ENCODE measurements around the gene SHCBP1. TPM values are rescaled to one million over a fixed set of nuclear protein-coding genes. Genes with fewer than 3 reads are reported as not detected.
"Not testable (repeated sequence)": the region's sequence is repeated elsewhere in the genome, so short reads cannot be mapped to it uniquely, and the experiment has no call there.

Gene SHCBP1
- total RNA-seq, 2 donors from 2014 or later = 28.3 to 55.5 TPM

GRCh38 chr16:46573834-46574159 is 47.4 kb downstream of the SHCBP1 start:
- H3K27me3 Mint-ChIP-seq = no peaks in the 10 kb centered on the region
- ATAC-seq (replicated peaks) = no peak
- no peaks in the 10 kb centered on the region for H3K9me3 Mint-ChIP-seq
- H3K4me3 Mint-ChIP-seq = no peak overlapping the region
- no peaks in the 10 kb centered on the region for H3K36me3 Mint-ChIP-seq (ENCODE audit: low read depth)
- H3K27ac Mint-ChIP-seq = no peak overlapping the region
- H3K4me1 Mint-ChIP-seq = no peaks in the 10 kb centered on the region

DNA sequence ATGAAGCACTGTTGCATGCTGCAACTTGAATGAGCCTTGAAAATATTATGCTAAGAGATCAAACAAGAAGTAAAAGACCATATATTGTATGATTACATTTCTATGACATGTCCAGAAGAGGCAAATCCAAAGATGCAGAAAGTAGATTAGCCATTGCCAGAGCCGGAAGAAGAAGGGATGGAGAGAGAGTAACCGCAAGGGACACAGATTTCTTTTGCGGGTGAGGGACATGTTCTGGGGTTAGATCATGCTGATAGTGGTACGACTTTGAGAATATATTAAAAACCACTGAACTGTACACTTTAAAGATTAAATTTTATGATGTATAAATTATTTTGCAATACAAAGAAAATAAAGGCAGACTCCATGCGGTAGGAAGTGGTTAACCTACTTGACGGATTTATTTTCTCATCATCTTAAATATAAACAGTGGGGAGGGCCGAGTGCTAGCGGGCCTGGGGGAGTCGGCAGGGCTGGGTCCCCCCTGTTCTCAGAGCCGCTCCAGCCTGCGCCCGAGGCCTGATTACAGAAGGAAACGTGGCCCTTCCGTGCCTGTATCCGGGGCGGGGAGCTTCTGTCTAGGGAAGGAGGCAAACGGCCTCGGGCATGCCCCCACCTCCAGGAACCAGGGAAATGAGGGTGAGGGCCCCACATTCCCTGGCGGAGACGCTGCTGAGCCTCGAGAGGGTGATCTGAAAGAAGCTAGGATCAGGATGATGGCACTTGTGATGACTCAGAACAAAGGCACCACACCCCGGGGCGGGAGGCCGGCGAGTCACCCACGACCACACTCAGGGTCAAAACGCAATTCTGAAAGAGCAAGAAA is 48.0 kb downstream of the SHCBP1 start:
- H3K4me1 Mint-ChIP-seq = no peaks in the 10 kb centered on the region
- no peak overlapping the region for H3K27ac Mint-ChIP-seq
- H3K4me3 Mint-ChIP-seq = no peak overlapping the region
- peak; percentile 26 for ATAC-seq (replicated peaks)
- H3K36me3 Mint-ChIP-seq (ENCODE audit: low read depth) = no peaks in the 10 kb centered on the region
- no peaks in the 10 kb centered on the region for H3K9me3 Mint-ChIP-seq
- no peaks in the 10 kb centered on the region for H3K27me3 Mint-ChIP-seq

DNA sequence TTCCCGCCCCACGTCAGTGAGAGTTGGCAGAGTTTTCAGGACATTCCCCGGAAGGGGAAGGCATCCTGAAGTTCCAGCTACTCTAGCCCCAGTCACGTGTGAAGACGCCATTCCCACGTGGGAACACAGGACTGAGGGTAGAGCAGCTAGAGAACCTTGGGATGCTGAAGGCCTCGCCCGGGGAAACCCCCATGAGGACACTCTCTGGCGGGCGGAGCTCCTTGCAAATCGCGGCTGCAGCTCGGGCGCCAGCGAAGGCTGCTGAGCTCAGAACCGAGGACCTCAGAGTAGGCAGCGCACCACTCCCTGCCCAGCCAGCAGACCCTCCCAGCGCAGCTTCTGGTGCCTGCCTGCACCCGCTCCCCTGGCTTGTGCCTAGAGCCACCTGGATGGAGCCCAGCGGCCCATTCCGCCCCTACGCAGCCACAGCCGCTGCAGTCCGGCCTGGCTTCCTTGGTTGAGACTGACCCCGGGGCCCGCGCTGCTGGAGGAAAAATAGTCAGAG is 51.9 kb downstream of the SHCBP1 start:
- no peak for ATAC-seq (replicated peaks)
- Mint-ChIP-seq H3K9me3 (no peaks in the 10 kb centered on the region), H3K4me1 (no peaks in the 10 kb centered on the region), H3K27me3 (no peaks in the 10 kb centered on the region), H3K36me3 (ENCODE audit: low read depth) (no peaks in the 10 kb centered on the region), H3K4me3 (no peak overlapping the region), H3K27ac (no peak overlapping the region)

GRCh38 chr16:46568472-46569230 is 52.5 kb downstream of the SHCBP1 start:
- Mint-ChIP-seq H3K27ac (no peak overlapping the region), H3K4me1 (no peaks in the 10 kb centered on the region), H3K9me3 (no peaks in the 10 kb centered on the region), H3K4me3 (no peak overlapping the region), H3K36me3 (ENCODE audit: low read depth) (no peaks in the 10 kb centered on the region), H3K27me3 (peaks cover 5% of the 10 kb centered on the region)
- no peak for ATAC-seq (replicated peaks)

DNA sequence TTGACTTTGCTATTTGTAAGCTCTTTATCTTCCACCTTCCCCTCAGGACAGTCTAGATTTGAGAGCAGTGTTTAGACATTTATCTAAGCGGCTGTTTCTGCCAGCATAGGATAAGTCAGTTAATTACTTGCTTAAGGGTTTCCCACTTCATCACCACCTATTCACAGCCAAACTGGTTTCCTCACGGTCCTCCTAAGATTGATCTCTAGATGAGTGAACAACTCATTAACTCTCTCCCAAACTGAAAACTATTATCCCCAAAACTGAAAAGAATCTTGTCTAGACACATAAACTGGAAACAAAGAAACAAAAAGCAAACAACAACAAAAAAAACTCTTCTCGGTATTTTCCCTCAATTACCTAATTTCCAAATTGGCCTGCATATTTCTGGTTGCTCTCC is 58.2 kb downstream of the SHCBP1 start:
- H3K4me1 Mint-ChIP-seq = no peaks in the 10 kb centered on the region

GRCh38 chr16:46558018-46558417 is 63.2 kb downstream of the SHCBP1 start:
- Mint-ChIP-seq H3K4me1 (no peaks in the 10 kb centered on the region), H3K27ac (no peak overlapping the region), H3K36me3 (ENCODE audit: low read depth) (no peaks in the 10 kb centered on the region), H3K9me3 (no peaks in the 10 kb centered on the region), H3K27me3 (peaks cover 7% of the 10 kb centered on the region), H3K4me3 (no peak overlapping the region)
- ATAC-seq (replicated peaks) = no peak

More for the DNA sequence above, 58.2 kb downstream of the SHCBP1 start:
- no peaks in the 10 kb centered on the region for H3K9me3 Mint-ChIP-seq
- no peak overlapping the region for H3K4me3 Mint-ChIP-seq
- no peak for ATAC-seq (replicated peaks)
- no peaks in the 10 kb centered on the region for H3K36me3 Mint-ChIP-seq (ENCODE audit: low read depth)
- H3K27ac Mint-ChIP-seq = no peak overlapping the region
- peaks cover 7% of the 10 kb centered on the region for H3K27me3 Mint-ChIP-seq

DNA sequence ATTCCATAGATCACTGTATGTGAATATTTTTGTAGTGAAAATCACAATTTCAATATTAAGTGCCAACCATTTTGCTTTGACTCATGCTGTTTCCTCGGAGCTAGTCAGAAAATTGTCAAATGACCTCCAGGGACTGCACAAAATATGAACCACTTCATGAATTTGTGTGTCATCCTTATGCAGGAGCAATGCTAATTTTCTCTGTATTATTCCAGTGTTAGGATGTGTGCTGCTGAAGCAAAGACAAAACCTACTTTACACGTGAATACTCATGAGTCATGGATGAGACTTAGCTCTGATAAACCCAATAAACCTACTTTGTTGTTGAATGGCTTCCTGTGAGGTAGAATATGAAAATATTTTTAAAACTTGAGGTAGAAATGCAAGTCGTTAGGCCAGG is 65.2 kb downstream of the SHCBP1 start:
- H3K27me3 Mint-ChIP-seq = peaks cover 10% of the 10 kb centered on the region
- ATAC-seq (replicated peaks) = no peak
- H3K27ac Mint-ChIP-seq = no peak overlapping the region
- H3K4me3 Mint-ChIP-seq = no peak overlapping the region
- H3K36me3 Mint-ChIP-seq (ENCODE audit: low read depth) = no peaks in the 10 kb centered on the region
- H3K9me3 Mint-ChIP-seq = no peaks in the 10 kb centered on the region
- no peaks in the 10 kb centered on the region for H3K4me1 Mint-ChIP-seq

GRCh38 chr16:46554435-46554834 is 66.7 kb downstream of the SHCBP1 start:
- not testable (repeated sequence) for H3K36me3 Mint-ChIP-seq (ENCODE audit: low read depth); H3K4me1 Mint-ChIP-seq; H3K9me3 Mint-ChIP-seq; H3K4me3 Mint-ChIP-seq; H3K27ac Mint-ChIP-seq; ATAC-seq (replicated peaks)
- H3K27me3 Mint-ChIP-seq = peaks cover 10% of the 10 kb centered on the region

DNA sequence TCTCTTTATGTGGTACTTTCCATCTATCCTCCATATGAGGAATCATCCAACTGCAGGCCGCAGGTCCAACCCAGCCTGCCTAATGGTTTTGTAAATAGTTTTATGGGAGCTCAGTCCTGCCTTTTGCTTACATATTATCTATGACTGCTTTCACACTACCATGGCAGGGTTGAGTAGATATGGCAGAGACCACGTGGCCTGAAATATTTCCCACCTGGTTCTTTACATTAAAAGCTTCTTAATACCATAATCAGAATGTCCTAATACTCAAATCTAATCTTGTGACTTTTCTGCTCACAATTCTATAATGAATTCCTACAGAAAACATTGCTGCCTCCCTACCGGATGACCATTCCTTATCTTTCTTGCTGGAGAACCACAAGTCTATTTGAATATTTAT is 71.7 kb downstream of the SHCBP1 start:
- ATAC-seq (replicated peaks) = no peak
- H3K9me3 Mint-ChIP-seq = no peaks in the 10 kb centered on the region
- H3K36me3 Mint-ChIP-seq (ENCODE audit: low read depth) = no peaks in the 10 kb centered on the region
- no peak overlapping the region for H3K4me3 Mint-ChIP-seq
- H3K27me3 Mint-ChIP-seq = peaks cover 5% of the 10 kb centered on the region
- no peak overlapping the region for H3K27ac Mint-ChIP-seq
- H3K4me1 Mint-ChIP-seq = no peaks in the 10 kb centered on the region

Other genes starting within 250 kb of the SHCBP1 start
- 100 to 1,000 TPM in 1 of 2 donors, 10 to 100 TPM in 1; 74.2 to 105 TPM for gene VPS35, start 67.8 kb upstream of the SHCBP1 start, total RNA-seq
- gene ORC6, start 68.3 kb upstream of the SHCBP1 start, total RNA-seq = 10 to 100 TPM; 30.9 to 53.7 TPM
- under 1 TPM; 0.56 to 0.58 TPM for gene MYLK3, start 127.0 kb upstream of the SHCBP1 start, total RNA-seq
- 10 to 100 TPM; 15.6 to 21.3 TPM for gene C16orf87, start 209.8 kb upstream of the SHCBP1 start, total RNA-seq